CD14-positive monocyte (primary cell): Measurements from ENCODE around the gene KCNG1. TPM values are rescaled to one million over a fixed set of nuclear protein-coding genes. Genes with fewer than 3 reads are reported as not detected.

Experiments
- DNase-seq, 3 donors: peaks; one replicate each; pipeline ENCODE4 v3.0.0-alpha.2; 2011 to 2022
- H2AFZ ChIP-seq: 2 replicates; pipeline ENCODE4 v1.6.0; 2012; ENCODE audit warnings: mild to moderate bottlenecking, low read depth, low read length, inconsistent platforms; ENCODE audit not compliant: insufficient read depth, poor library complexity, severe bottlenecking
- H3K27ac ChIP-seq, 2 donors: 1 replicate in 1 of 2; 2 replicates in 1 of 2; pipeline ENCODE4 v1.5.1; 2012 to 2013; ENCODE audit warnings: low read length in 2 of 2, control low read depth in 1 of 2, inconsistent platforms in 1 of 2, low read depth in 1 of 2, mild to moderate bottlenecking in 1 of 2
- H3K27me3 ChIP-seq, 2 donors: one replicate each; pipeline versions ENCODE4 v1.6.0 to v1.6.1; 2011 to 2013; ENCODE audit warnings: low read length in 2 of 2; ENCODE audit not compliant: control insufficient read depth in 2 of 2, insufficient read depth in 2 of 2
- H3K36me3 ChIP-seq, 2 donors: replicated peaks in 1 of 2; 1 replicate in 1 of 2; 2 replicates in 1 of 2; pipeline versions ENCODE4 v1.5.1 to v1.6.1; 2012 to 2013; ENCODE audit warnings: low read length in 2 of 2, control low read depth in 1 of 2, inconsistent platforms in 1 of 2, mild to moderate bottlenecking in 1 of 2; ENCODE audit not compliant: insufficient read depth in 2 of 2, control insufficient read depth in 1 of 2
- H3K4me1 ChIP-seq, 2 donors: 1 replicate in 1 of 2; 2 replicates in 1 of 2; pipeline versions ENCODE4 v1.5.1 to v1.6.1; 2012 to 2013; ENCODE audit warnings: low read length in 2 of 2, control low read depth in 1 of 2, inconsistent platforms in 1 of 2, mild to moderate bottlenecking in 1 of 2, moderate library complexity in 1 of 2; ENCODE audit not compliant: insufficient read depth in 2 of 2, control insufficient read depth in 1 of 2
- H3K4me2 ChIP-seq: replicated peaks from 2 replicates; pipeline ENCODE3; 2012; ENCODE audit warnings: low read length, moderate library complexity, mild to moderate bottlenecking; ENCODE audit not compliant: poor library complexity, severe bottlenecking; ENCODE audit errors: extremely low read depth
- H3K4me3 ChIP-seq, 3 experiments: fragments of 200-600 bp in 1 of 3; sonication (generic) in 1 of 3; replicated peaks in 1 of 3; 1 replicate in 2 of 3; 2 replicates in 1 of 3; pipeline ENCODE4 v1.5.1; 2011 to 2013; ENCODE audit warnings: low read length in 3 of 3, mild to moderate bottlenecking in 3 of 3, control low read depth in 2 of 3, low read depth in 2 of 3, inconsistent platforms in 1 of 3, moderate library complexity in 1 of 3
- H3K79me2 ChIP-seq: 2 replicates; pipeline ENCODE4 v1.6.0; 2012; ENCODE audit warnings: mild to moderate bottlenecking, control low read depth, inconsistent platforms, low read length, moderate library complexity; ENCODE audit not compliant: insufficient read depth
- H3K9ac ChIP-seq: 2 replicates; pipeline ENCODE4 v1.6.0; 2017; ENCODE audit warnings: low read length, mild to moderate bottlenecking; ENCODE audit not compliant: insufficient read depth, poor library complexity, severe bottlenecking
- H3K9me3 ChIP-seq, 2 donors: replicated peaks in 1 of 2; 1 replicate in 1 of 2; 2 replicates in 1 of 2; pipeline versions ENCODE4 v1.5.1 to v1.6.1; 2012 to 2013; ENCODE audit warnings: low read length in 2 of 2, control low read depth in 1 of 2; ENCODE audit not compliant: control insufficient read depth in 1 of 2, insufficient read depth in 1 of 2
- H4K20me1 ChIP-seq: 2 replicates; pipeline ENCODE4 v1.6.0; 2012; ENCODE audit warnings: mild to moderate bottlenecking, low read length, control low read depth, moderate library complexity; ENCODE audit not compliant: insufficient read depth
- H3K27ac Mint-ChIP-seq, 7 donors: one replicate each; pipeline ENCODE4 v1.8.0; 2020; ENCODE audit warnings: mild to moderate bottlenecking in 7 of 7, mixed read lengths in 7 of 7, moderate library complexity in 6 of 7, inconsistent platforms in 2 of 7
- H3K27me3 Mint-ChIP-seq, 3 donors: one replicate each; pipeline ENCODE4 v1.8.0; 2021 to 2022; ENCODE audit warnings: low read depth in 3 of 3, mild to moderate bottlenecking in 3 of 3, mixed read lengths in 3 of 3, moderate library complexity in 3 of 3, inconsistent platforms in 1 of 3
- H3K36me3 Mint-ChIP-seq, 2 donors: one replicate each; pipeline ENCODE4 v1.8.0; 2020; ENCODE audit warnings: mixed read lengths in 2 of 2, inconsistent platforms in 1 of 2, mild to moderate bottlenecking in 1 of 2
- H3K4me1 Mint-ChIP-seq: one replicate; pipeline ENCODE4 v1.8.0; 2020; ENCODE audit warnings: mild to moderate bottlenecking, mixed read lengths
- H3K4me3 Mint-ChIP-seq, 2 donors: one replicate each; pipeline ENCODE4 v1.8.0; 2020; ENCODE audit warnings: mild to moderate bottlenecking in 2 of 2, mixed read lengths in 2 of 2, moderate library complexity in 1 of 2
- H3K9me3 Mint-ChIP-seq, 7 donors: one replicate each; pipeline ENCODE4 v1.8.0; 2020 to 2022; ENCODE audit warnings: mixed read lengths in 7 of 7, mild to moderate bottlenecking in 6 of 7, moderate library complexity in 6 of 7, inconsistent platforms in 2 of 7
- WGBS: methylation state at CpG from one replicate; pipeline ENCODE4 v1.1.5; 2013; ENCODE audit warnings: missing lambda C conversion rate; ENCODE audit not compliant: insufficient coverage; 5-methylcytosine and 5-hydroxymethylcytosine counted together
- intact Hi-C, 2 donors: fragments of 100-400 bp; cut with micrococcal nuclease; formaldehyde crosslinking; loops; one replicate each; pipeline versions ENCODE4 v1.15.0 to v1.15.1; 2023
- polyA plus RNA-seq, 3 donors: library from polyadenylated mRNA; depleted of rRNA in 1 of 3; unstranded in 2 of 3; stranded (reverse) in 1 of 3; fragments of 300-500 nt in 2 of 3; fragments of >200 nt in 1 of 3; fragmentation: Illumina TruSeq in 2 of 3; gene quantifications; 1 replicate in 2 of 3; 2 replicates in 1 of 3; pipeline ENCODE4 v1.2.3, GENCODE V29; 2012 to 2021
- TF ChIP-seq, protein P1 (sequence below): fragments of 200-600 bp; IDR thresholded peaks from one replicate; pipeline ENCODE4 v1.8.0; 2022; ENCODE audit warnings: antibody characterized with exemption, mild to moderate bottlenecking

KCNG1 gene
- polyA plus RNA-seq, 3 donors = 0.04 TPM; not detected in 2

GRCh38 chr20:50977066-50978021, 45.6 kb downstream of the KCNG1 start:
- no peak overlapping the region for H3K27ac Mint-ChIP-seq
- H3K9me3 Mint-ChIP-seq = peaks cover 0 to 3% (median 0%) of the 10 kb centered on the region in 7 donors
- H3K79me2 ChIP-seq = no peaks in the 10 kb centered on the region
- no peaks in the 10 kb centered on the region for H3K36me3 Mint-ChIP-seq
- H3K4me3 Mint-ChIP-seq = peak overlapping the region in 1 of 2 donors; percentile 40
- TF ChIP-seq, protein P1, sequence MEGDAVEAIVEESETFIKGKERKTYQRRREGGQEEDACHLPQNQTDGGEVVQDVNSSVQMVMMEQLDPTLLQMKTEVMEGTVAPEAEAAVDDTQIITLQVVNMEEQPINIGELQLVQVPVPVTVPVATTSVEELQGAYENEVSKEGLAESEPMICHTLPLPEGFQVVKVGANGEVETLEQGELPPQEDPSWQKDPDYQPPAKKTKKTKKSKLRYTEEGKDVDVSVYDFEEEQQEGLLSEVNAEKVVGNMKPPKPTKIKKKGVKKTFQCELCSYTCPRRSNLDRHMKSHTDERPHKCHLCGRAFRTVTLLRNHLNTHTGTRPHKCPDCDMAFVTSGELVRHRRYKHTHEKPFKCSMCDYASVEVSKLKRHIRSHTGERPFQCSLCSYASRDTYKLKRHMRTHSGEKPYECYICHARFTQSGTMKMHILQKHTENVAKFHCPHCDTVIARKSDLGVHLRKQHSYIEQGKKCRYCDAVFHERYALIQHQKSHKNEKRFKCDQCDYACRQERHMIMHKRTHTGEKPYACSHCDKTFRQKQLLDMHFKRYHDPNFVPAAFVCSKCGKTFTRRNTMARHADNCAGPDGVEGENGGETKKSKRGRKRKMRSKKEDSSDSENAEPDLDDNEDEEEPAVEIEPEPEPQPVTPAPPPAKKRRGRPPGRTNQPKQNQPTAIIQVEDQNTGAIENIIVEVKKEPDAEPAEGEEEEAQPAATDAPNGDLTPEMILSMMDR = no peak
- peaks cover 16 to 24% (median 23%) of the 10 kb centered on the region in 3 donors for H3K27me3 Mint-ChIP-seq
- H3K9ac ChIP-seq = no peak overlapping the region
- H3K4me1 ChIP-seq = peaks cover 3 to 5% of the 10 kb centered on the region in 2 donors
- H4K20me1 ChIP-seq = no peaks in the 10 kb centered on the region
- no peak overlapping the region for H3K4me3 ChIP-seq
- DNase-seq = no peak
- no peak overlapping the region for H3K27ac ChIP-seq
- no peaks in the 10 kb centered on the region for H3K36me3 ChIP-seq
- intact Hi-C loops = no loop called here
- H3K4me1 Mint-ChIP-seq = peaks cover 26% of the 10 kb centered on the region
- H3K4me2 ChIP-seq = no peak overlapping the region
- 86% methylated on average over 19 of the region's 20 CpGs for WGBS
- H3K27me3 ChIP-seq = no peaks in the 10 kb centered on the region
- no peaks in the 10 kb centered on the region for H3K9me3 ChIP-seq
- H2AFZ ChIP-seq = no peak overlapping the region

- H3K4me3 ChIP-seq = no peak overlapping the region
- no peak overlapping the region for H2AFZ ChIP-seq
- TF ChIP-seq, protein P1 = no peak
- H3K9me3 ChIP-seq = no peaks in the 10 kb centered on the region
- peaks cover 16 to 27% (median 20%) of the 10 kb centered on the region in 3 donors for H3K27me3 Mint-ChIP-seq
- no peak overlapping the region for H3K27ac Mint-ChIP-seq
- H3K27ac ChIP-seq = no peak overlapping the region
- H3K4me1 Mint-ChIP-seq = peaks cover 16% of the 10 kb centered on the region
- intact Hi-C loops = no loop called here
- H3K27me3 ChIP-seq = no peaks in the 10 kb centered on the region
- H3K36me3 ChIP-seq = no peaks in the 10 kb centered on the region
- no peaks in the 10 kb centered on the region for H3K79me2 ChIP-seq
- no peak overlapping the region for H3K4me3 Mint-ChIP-seq
- no peak overlapping the region for H3K9ac ChIP-seq
- H4K20me1 ChIP-seq = no peaks in the 10 kb centered on the region
- 91% methylated on average over 10 of the region's 10 CpGs for WGBS
- peaks cover 0 to 3% (median 0%) of the 10 kb centered on the region in 7 donors for H3K9me3 Mint-ChIP-seq
- H3K4me1 ChIP-seq = no peaks in the 10 kb centered on the region
- no peak for DNase-seq
- H3K36me3 Mint-ChIP-seq = no peaks in the 10 kb centered on the region
- no peak overlapping the region for H3K4me2 ChIP-seq
Observed at GRCh38 chr20:50975701-50976330, 47.1 kb downstream of the KCNG1 start.
